ENCODE data around the gene DGKH. TPM values are rescaled to one million over a fixed set of nuclear protein-coding genes. Genes with fewer than 3 reads are reported as not detected.

Gene DGKH
- total RNA-seq, 1 experiment from 2014 or later = 22.8 TPM

GRCh38 chr13:42102961-42103865, 54.8 kb downstream of the DGKH start:
- in situ Hi-C loops (cut with HindIII; ENCODE audit: low pct_unique_long_range_greater_than_20kb, low sequenced_read_pairs) = no loop called here
- Histone ChIP-seq H3K4me3 (ENCODE audit: low read depth in 2 of 2, low read length in 2 of 2) (no peak overlapping the region), H3K27me3 (ENCODE audit: control insufficient read depth, insufficient read depth, low read length) (no peaks in the 10 kb centered on the region), H3K9me3 (ENCODE audit: control insufficient read depth, insufficient read depth, low read depth, low read length) (no peaks in the 10 kb centered on the region), H3K36me3 (ENCODE audit: control insufficient read depth, insufficient read depth, low read length) (no peaks in the 10 kb centered on the region), H3K4me1 (ENCODE audit: control insufficient read depth, insufficient read depth, low read length) (peaks cover 2% of the 10 kb centered on the region; the same call in 1 of the 2 replicates), H3K27ac (ENCODE audit: low read length) (no peak overlapping the region)
- ATAC-seq (no peak), DNase-seq (ENCODE audit: low read depth, low spot score) (no peak)
- intact Hi-C loops (cut with micrococcal nuclease; ENCODE audit: unreplicated experiment) = no loop called here
- no peak for TF ChIP-seq SIN3A (IDR thresholded peaks at IDR 0.05; ENCODE audit: borderline replicate concordance, insufficient read depth, low read depth, low read length)
- no peak for TF ChIP-seq REST (IDR thresholded peaks at IDR 0.05; ENCODE audit: insufficient read depth in 1 of 2, low read depth in 2 of 2, low read length in 1 of 2)
- TF ChIP-seq TCF7L2 (IDR thresholded peaks at IDR 0.05; ENCODE audit: low read depth, low read length) = no peak
- TF ChIP-seq POLR2AphosphoS5 (IDR thresholded peaks at IDR 0.05; ENCODE audit: low read depth, low read length) = no peak
- TF ChIP-seq CTCF (IDR thresholded peaks at IDR 0.05) = no peak
- CTCF ChIA-PET = no interaction called here
- POLR2A ChIA-PET = no interaction called here
- no TSS peak for BruUV-seq (replicated peaks)

DNA sequence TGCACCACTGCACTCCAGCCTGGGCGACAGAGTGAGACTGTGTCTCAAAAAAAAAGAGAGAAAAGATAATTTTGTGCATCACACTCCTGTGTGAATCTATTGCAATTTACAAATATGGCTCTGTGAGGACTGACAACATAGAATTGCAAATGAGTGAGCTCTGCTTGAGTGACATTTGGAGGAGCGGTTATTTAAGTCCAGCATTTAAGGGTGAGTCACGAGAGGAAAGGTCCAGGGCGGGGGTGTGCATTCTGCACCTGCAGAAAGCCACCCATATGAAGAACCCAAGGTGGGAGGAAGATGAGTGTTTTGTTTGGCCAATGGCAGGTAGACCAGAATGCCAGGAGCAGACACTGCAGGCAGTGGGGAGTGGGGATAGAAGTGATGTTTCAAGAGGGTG, 58.5 kb downstream of the DGKH start:
- H3K27me3 ChIP-seq (ENCODE audit: control insufficient read depth, insufficient read depth, low read length) = no peaks in the 10 kb centered on the region
- ChIA-PET CTCF (no interaction called here), POLR2A (interaction anchor here (0.5 kb wide), 1 partner anchor 179 kb away, joined by 3 read pairs; no protein-coding TSS in a partner anchor)
- H3K4me3 ChIP-seq (ENCODE audit: low read depth in 2 of 2, low read length in 2 of 2) = no peak overlapping the region
- in situ Hi-C loops (cut with HindIII; ENCODE audit: low pct_unique_long_range_greater_than_20kb, low sequenced_read_pairs) (no loop called here), intact Hi-C loops (cut with micrococcal nuclease; ENCODE audit: unreplicated experiment) (no loop called here)
- ATAC-seq (no peak), DNase-seq (ENCODE audit: low read depth, low spot score) (no peak)
- H3K4me1 ChIP-seq (ENCODE audit: control insufficient read depth, insufficient read depth, low read length) = peaks cover 9% of the 10 kb centered on the region; the same call in 1 of the 2 replicates
- H3K36me3 ChIP-seq (ENCODE audit: control insufficient read depth, insufficient read depth, low read length) = no peaks in the 10 kb centered on the region
- no peaks in the 10 kb centered on the region for H3K9me3 ChIP-seq (ENCODE audit: control insufficient read depth, insufficient read depth, low read depth, low read length)
- H3K27ac ChIP-seq (ENCODE audit: low read length) = no peak overlapping the region
- no TSS peak for BruUV-seq (replicated peaks)
- TF ChIP-seq CTCF (IDR thresholded peaks at IDR 0.05) (no peak), TCF7L2 (IDR thresholded peaks at IDR 0.05; ENCODE audit: low read depth, low read length) (no peak), REST (IDR thresholded peaks at IDR 0.05; ENCODE audit: insufficient read depth in 1 of 2, low read depth in 2 of 2, low read length in 1 of 2) (no peak), POLR2AphosphoS5 (IDR thresholded peaks at IDR 0.05; ENCODE audit: low read depth, low read length) (no peak), SIN3A (IDR thresholded peaks at IDR 0.05; ENCODE audit: borderline replicate concordance, insufficient read depth, low read depth, low read length) (no peak)
